Hepatocyte (in vitro differentiated cells): ENCODE data around the gene CDCA8. TPM values are rescaled to one million over a fixed set of nuclear protein-coding genes. Genes with fewer than 3 reads are reported as not detected.
A peak's percentile ranks its signal among the peaks of the same experiment; 100 is the strongest.

Experiments used
- DNase-seq: peaks from one replicate; pipeline ENCODE4 v3.0.0-alpha.2; 2016; ENCODE audit warnings: low spot score
- H2AFZ ChIP-seq: fragments of 200-600 bp; sonication (generic); 2 replicates; pipeline ENCODE4 v1.6.0; 2016; ENCODE audit warnings: antibody characterized with exemption, mild to moderate bottlenecking
- H3K27ac ChIP-seq: fragments of 200-600 bp; sonication (generic); 2 replicates; pipeline ENCODE4 v1.5.1; 2016; ENCODE audit warnings: mild to moderate bottlenecking
- H3K27me3 ChIP-seq: fragments of 200-600 bp; sonication (generic); 2 replicates; pipeline ENCODE4 v1.6.1; 2016
- H3K36me3 ChIP-seq: fragments of 200-600 bp; sonication (generic); replicated peaks from 2 replicates; pipeline ENCODE4 v1.5.1; 2016; ENCODE audit warnings: low read depth; ENCODE audit not compliant: insufficient read depth
- H3K4me1 ChIP-seq: fragments of 200-600 bp; sonication (generic); 2 replicates; pipeline ENCODE4 v1.5.1; 2016; ENCODE audit warnings: mild to moderate bottlenecking, moderate library complexity; ENCODE audit not compliant: insufficient read depth
- H3K4me2 ChIP-seq: fragments of 200-600 bp; sonication (generic); 2 replicates; pipeline ENCODE4 v1.6.0; 2016
- H3K4me3 ChIP-seq: fragments of 200-600 bp; sonication (generic); 2 replicates; pipeline ENCODE4 v1.5.1; 2016; ENCODE audit warnings: mild to moderate bottlenecking
- H3K79me2 ChIP-seq: fragments of 200-600 bp; sonication (generic); 2 replicates; pipeline ENCODE4 v1.6.0; 2017; ENCODE audit warnings: mild to moderate bottlenecking
- H3K9me2 ChIP-seq: fragments of 200-600 bp; sonication (generic); replicated peaks from 2 replicates; pipeline ENCODE4 v1.6.0; 2017; ENCODE audit warnings: mild to moderate bottlenecking; ENCODE audit not compliant: insufficient read depth
- H3K9me3 ChIP-seq: fragments of 200-600 bp; sonication (generic); 2 replicates; pipeline ENCODE4 v1.5.1; 2016; ENCODE audit warnings: low read depth, mild to moderate bottlenecking
- H4K20me1 ChIP-seq: fragments of 200-600 bp; sonication (generic); 2 replicates; pipeline ENCODE4 v1.6.0; 2016; ENCODE audit warnings: mild to moderate bottlenecking; ENCODE audit not compliant: insufficient read depth, poor library complexity, severe bottlenecking
- EZH2 ChIP-seq: fragments of 200-600 bp; sonication (generic); IDR thresholded peaks from 2 replicates; pipeline ENCODE4 v1.6.1; 2016; ENCODE audit warnings: antibody characterized with exemption, mild to moderate bottlenecking, borderline replicate concordance
- EZH2phosphoT487 ChIP-seq: fragments of 200-600 bp; sonication (generic); IDR thresholded peaks from one replicate; pipeline ENCODE4 v1.6.1; 2018; ENCODE audit warnings: antibody characterized with exemption, mild to moderate bottlenecking, low read depth, moderate library complexity; ENCODE audit not compliant: unreplicated experiment, severe bottlenecking
- WGBS: methylation state at CpG from one replicate; pipeline ENCODE4 v1.1.6; 2016; ENCODE audit warnings: low lambda C conversion rate; ENCODE audit errors: missing lambda C conversion rate; 5-methylcytosine and 5-hydroxymethylcytosine counted together
- polyA plus RNA-seq: library from polyadenylated mRNA; unstranded; fragments of >200 nt; fragmentation: Nextera tagmentation; extraction: Ambion mirVana; gene quantifications from 2 replicates; pipeline ENCODE4 v1.2.1, GENCODE V29; 2016
- total RNA-seq: library from RNA; depleted of rRNA; stranded (reverse); fragments of >200 nt; gene quantifications from 2 replicates; pipeline ENCODE4 v1.2.3, GENCODE V29; 2014
- TF ChIP-seq, protein P1 (sequence below): fragments of 200-600 bp; sonication (generic); IDR thresholded peaks from 2 replicates; pipeline ENCODE4 v1.5.1; 2016; ENCODE audit warnings: antibody characterized with exemption, mild to moderate bottlenecking; ENCODE audit not compliant: poor library complexity

Gene CDCA8
- total and polyA plus RNA-seq, 2 experiments from 2014 or later = 4.3 to 5.4 TPM

- Histone ChIP-seq H3K4me1 (peaks cover 20% of the 10 kb centered on the region), H3K27ac (no peak overlapping the region), H3K4me2 (peak overlapping the region; percentile 91), H4K20me1 (no peaks in the 10 kb centered on the region), H3K27me3 (no peaks in the 10 kb centered on the region), H3K4me3 (peak overlapping the region; percentile 60), H3K9me3 (no peaks in the 10 kb centered on the region), H3K36me3 (no peaks in the 10 kb centered on the region), H3K79me2 (peaks cover 34% of the 10 kb centered on the region), H2AFZ (peak overlapping the region; percentile 73), H3K9me2 (no peaks in the 10 kb centered on the region)
- TF ChIP-seq, protein P1, sequence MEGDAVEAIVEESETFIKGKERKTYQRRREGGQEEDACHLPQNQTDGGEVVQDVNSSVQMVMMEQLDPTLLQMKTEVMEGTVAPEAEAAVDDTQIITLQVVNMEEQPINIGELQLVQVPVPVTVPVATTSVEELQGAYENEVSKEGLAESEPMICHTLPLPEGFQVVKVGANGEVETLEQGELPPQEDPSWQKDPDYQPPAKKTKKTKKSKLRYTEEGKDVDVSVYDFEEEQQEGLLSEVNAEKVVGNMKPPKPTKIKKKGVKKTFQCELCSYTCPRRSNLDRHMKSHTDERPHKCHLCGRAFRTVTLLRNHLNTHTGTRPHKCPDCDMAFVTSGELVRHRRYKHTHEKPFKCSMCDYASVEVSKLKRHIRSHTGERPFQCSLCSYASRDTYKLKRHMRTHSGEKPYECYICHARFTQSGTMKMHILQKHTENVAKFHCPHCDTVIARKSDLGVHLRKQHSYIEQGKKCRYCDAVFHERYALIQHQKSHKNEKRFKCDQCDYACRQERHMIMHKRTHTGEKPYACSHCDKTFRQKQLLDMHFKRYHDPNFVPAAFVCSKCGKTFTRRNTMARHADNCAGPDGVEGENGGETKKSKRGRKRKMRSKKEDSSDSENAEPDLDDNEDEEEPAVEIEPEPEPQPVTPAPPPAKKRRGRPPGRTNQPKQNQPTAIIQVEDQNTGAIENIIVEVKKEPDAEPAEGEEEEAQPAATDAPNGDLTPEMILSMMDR = no peak
- TF ChIP-seq EZH2 (no peak), EZH2phosphoT487 (no peak)
- 3% methylated on average over 16 of the region's 16 CpGs for WGBS
- no peak for DNase-seq
Observed at GRCh38 chr1:37692834-37693175, 489 bp downstream of the CDCA8 start.

DNA sequence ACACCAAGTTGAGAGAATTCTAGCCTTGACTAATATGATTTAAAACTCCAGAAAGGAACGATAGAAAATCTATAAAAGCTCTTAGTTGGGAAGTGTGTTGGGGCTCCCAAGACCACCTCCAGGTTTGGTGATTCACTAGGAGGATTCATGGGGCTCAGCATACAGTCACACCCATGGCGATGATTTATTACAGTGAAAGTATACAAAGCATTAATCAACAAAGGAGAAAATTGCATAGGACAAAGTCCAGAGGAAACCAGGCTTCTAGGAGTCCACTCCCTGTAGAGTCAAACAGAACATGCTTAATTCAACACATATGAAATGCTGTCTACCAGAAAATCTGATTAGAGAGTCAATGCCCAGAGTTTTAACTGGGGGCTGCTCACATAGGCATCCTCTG, 4.8 kb downstream of the CDCA8 start:
- H3K27me3 ChIP-seq = no peaks in the 10 kb centered on the region
- no peak for TF ChIP-seq EZH2phosphoT487
- no peak for TF ChIP-seq EZH2
- TF ChIP-seq, protein P1 = no peak
- H3K27ac ChIP-seq = peak overlapping the region; percentile 61
- no peaks in the 10 kb centered on the region for H3K9me3 ChIP-seq
- DNase-seq = peak; percentile 50
- H3K4me2 ChIP-seq = no peak overlapping the region
- peaks cover 5% of the 10 kb centered on the region for H3K4me1 ChIP-seq
- no peaks in the 10 kb centered on the region for H3K9me2 ChIP-seq
- peaks cover 10% of the 10 kb centered on the region for H3K79me2 ChIP-seq
- H4K20me1 ChIP-seq = no peaks in the 10 kb centered on the region
- WGBS = 78% methylated on average over 2 of the region's 2 CpGs
- no peaks in the 10 kb centered on the region for H3K36me3 ChIP-seq
- H3K4me3 ChIP-seq = no peak overlapping the region
- H2AFZ ChIP-seq = no peak overlapping the region

- no peaks in the 10 kb centered on the region for H3K36me3 ChIP-seq
- H3K4me1 ChIP-seq = peaks cover 5% of the 10 kb centered on the region
- 86% methylated on average over 2 of the region's 2 CpGs for WGBS
- peaks cover 10% of the 10 kb centered on the region for H3K79me2 ChIP-seq
- H3K9me2 ChIP-seq = no peaks in the 10 kb centered on the region
- peak overlapping the region; percentile 38 for H3K4me2 ChIP-seq
- H4K20me1 ChIP-seq = no peaks in the 10 kb centered on the region
- H3K4me3 ChIP-seq = no peak overlapping the region
- no peak overlapping the region for H2AFZ ChIP-seq
- no peaks in the 10 kb centered on the region for H3K27me3 ChIP-seq
- TF ChIP-seq, protein P1 = no peak
- TF ChIP-seq EZH2phosphoT487 = no peak
- peak overlapping the region; percentile 61 for H3K27ac ChIP-seq
- no peaks in the 10 kb centered on the region for H3K9me3 ChIP-seq
- no peak for DNase-seq
Observed at GRCh38 chr1:37697737-37698136, 5.4 kb downstream of the CDCA8 start.

DNA sequence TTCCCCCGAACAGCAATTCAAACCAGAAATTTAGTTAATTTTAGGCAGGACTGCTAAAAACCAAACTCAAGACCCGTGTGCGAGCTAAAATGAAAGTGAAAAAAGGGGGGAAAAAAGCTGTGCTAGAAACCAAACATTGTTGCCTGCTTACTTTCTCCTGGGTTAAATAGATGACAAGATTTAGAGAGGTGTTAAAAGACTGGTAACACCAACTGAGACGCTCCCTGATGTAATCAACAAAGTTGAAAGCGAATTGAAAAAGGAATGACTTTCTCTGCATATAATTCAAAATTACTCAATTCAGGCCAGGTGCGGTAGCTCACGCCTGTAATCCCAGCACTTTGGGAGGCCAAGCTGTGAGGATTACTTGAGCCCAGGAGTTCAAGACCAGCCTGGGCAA, 6.8 kb downstream of the CDCA8 start:
- H3K4me2 ChIP-seq = no peak overlapping the region
- no peak overlapping the region for H3K4me3 ChIP-seq
- TF ChIP-seq EZH2 = no peak
- TF ChIP-seq, protein P1 = no peak
- TF ChIP-seq EZH2phosphoT487 = no peak
- H3K9me2 ChIP-seq = no peaks in the 10 kb centered on the region
- H2AFZ ChIP-seq = no peak overlapping the region
- H3K36me3 ChIP-seq = no peaks in the 10 kb centered on the region
- H4K20me1 ChIP-seq = no peaks in the 10 kb centered on the region
- no peak overlapping the region for H3K27ac ChIP-seq
- peaks cover 4% of the 10 kb centered on the region for H3K79me2 ChIP-seq
- no peaks in the 10 kb centered on the region for H3K27me3 ChIP-seq
- WGBS = 97% methylated on average over 7 of the region's 7 CpGs
- H3K4me1 ChIP-seq = peaks cover 5% of the 10 kb centered on the region
- DNase-seq = no peak
- no peaks in the 10 kb centered on the region for H3K9me3 ChIP-seq
